ENCODE results near the gene CD7.

The CD7 gene

DNA sequence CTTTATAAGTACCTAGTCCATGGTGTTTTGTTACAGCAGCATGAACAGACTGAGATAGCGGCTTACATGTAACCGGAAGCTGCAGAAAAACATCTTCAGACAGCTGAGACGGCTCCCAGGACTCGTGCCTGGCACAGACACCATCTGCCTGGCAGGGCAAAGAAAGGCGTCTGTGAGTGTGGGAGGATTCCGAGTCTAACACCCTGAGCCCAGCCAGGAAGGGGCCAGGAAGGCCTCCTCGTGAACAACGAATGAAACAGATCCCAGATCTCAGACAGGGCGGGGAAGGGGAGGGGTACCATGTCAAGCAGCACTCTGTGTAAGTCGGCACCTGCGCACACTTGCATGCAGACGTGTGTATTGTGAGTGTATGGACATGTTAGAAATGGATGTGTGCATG lies 39.6 kb downstream of the CD7 start:
- no peak for DNase-seq

DNA sequence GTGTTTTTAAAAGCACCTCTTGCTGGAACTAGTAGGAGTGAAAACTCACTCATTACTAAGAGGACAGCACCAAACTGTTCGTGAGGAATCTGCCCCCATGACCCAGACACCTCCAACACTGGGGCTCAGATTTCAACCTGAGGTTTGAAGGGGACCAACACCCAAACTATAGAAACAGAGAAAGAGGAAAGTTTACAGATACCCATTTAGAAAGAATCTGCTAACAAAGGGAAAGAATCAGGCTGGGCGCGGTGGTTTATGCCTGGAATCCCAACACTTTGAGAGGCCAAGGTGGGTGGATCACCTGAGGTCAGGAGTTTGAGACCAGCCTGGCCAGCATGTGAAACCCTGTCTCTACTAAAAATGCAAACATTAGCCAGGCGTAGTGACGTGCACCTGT lies 40.5 kb downstream of the CD7 start:
- DNase-seq = no peak

DNA sequence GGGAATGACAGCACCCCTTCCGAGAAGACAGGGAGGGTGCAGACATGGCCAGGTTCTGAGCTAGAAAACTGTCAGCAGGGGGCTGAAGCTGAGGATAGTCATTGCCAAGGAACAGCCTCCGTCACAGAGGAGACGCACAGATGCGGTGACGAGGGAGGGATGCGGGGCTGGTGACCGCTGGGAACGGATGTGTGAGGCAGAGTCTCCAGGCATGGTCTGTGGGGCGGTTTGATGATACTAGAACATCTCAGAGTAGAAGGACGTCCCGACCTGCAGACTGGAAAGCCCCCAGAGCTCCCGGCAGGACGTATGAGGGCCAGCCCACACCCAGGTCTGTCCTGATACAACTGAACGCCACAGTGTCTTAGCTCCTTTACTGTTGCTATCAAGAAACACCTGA lies 42.1 kb downstream of the CD7 start:
- DNase-seq = no peak

DNA sequence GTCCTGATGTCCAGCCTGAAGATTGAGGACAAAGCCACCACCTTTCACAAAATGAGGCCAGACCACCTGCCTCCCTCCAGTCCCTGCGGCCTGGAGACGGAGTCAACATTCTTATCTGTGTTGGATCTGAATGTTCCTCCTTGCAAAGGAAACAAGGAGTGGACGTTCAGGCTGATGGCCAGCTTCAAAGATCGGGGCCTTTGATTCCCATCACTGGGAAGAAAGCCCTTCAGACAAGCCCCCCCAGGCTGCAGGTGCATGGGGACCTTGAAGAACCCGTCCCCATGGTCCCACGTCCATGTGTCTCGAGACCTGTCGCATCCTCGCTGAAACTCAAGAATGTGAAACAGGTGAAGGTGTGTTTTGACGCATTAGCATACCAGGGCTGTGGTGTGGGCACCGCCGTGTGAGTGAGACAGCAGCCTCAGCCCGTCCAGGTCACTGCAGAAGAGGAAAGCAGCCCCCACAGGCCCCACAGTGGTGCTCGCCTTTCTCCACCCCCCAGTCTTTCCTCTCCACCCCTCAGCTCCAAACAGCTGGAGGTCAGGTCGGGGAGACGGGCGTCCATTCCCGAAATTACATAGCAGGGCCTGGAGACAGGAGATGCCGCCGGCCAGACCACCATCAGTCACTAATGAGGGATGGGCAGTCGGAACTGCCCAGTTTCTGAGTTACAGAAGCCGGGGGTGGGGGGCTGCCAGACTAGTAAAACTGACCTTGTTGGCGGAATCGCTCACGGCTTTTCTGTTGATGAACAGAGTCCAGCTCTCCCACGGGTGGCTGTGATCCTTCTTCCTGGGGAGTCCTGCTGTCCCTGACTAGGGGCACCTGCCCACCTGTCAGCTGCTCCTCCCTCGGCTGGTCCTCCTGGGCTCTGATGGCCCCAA lies 43.0 kb downstream of the CD7 start:
- DNase-seq = no peak

DNA sequence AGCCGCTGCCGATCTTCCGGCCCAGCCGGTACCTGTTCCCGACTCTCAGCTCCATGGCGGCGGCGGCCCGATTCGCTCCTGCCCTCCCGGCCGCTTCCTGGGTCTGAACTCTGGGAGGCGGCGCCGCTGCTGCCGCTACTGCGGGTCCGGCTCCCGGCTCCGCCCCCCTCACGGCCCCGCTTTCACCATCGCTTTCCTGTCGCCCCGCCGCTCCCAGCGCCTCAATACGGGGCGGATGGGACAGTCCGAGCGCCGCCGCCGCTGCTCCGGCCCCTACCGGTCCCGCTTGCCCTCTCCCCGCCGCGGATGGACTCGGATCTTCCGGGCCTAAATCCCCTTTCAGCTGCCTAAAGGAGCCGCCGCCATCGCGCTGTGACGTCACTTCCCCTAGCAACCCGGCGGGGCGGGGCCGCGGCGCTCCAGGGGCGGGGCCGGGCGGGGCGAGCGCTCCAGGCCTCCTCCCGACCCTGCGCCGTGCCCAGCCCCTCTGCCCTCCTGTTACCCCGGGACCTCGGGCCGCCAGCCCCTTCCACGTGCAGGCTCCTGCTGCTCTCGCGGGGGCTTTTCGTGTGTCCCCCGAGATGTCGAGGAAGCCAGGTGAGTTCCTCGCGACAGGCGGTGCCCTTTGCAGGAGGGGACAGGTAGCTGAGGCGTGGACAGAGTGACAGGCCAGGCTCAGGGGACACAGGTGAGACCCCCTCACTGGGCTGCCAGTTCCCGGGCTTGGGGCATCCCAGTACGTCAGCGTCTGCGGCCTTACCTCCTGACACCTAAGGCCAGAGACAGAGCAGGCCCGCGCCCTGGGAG lies 43.9 kb downstream of the CD7 start, which contains the start of gene CSNK1D:
CSNK1D (minus strand) TSS at position 374 of the 807 bp plus-strand sequence; CDS start at position 55, 319 bp downstream.
- DNase-seq = peak; percentile 87

DNA sequence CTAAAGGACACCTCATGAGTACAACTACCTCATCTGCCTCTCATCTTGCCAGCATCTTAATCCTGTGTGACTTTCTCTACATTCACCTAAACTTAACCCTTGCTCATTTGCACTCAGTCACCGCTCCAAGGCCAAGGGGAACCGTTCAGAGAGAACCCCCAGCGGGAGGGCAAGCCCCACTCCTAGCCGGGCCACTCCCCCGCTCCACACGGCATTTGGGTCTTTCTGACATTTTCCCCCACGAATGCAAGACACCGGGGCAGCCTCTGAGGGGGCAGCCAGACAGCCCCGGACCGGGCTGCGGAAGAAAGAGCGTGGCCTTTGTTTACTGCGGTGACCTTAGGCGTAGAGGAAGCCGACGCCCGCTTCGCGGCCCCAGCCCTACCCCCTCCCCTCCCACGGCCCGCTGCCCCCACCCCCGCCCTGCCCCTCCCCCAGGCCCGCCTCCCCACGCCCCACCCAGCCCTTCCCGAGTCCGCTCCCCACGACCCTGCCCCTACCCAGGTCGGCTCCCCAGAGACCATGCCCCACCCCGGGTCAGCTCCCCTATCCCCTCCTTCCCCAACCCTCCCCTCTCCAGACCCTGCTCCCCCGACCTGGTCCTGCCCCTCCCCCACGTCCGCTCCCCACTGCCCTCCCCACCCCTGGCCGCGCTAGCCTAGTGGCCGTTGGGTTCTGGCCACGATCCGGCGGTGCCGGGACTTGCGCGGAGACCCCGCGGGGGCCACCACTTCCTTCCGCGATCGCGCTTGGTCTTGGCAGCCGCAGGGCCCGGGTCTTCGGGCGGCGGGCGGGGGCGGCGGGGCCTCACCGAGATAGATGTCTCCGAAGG lies 44.7 kb downstream of the CD7 start:
- no peak for DNase-seq

DNA sequence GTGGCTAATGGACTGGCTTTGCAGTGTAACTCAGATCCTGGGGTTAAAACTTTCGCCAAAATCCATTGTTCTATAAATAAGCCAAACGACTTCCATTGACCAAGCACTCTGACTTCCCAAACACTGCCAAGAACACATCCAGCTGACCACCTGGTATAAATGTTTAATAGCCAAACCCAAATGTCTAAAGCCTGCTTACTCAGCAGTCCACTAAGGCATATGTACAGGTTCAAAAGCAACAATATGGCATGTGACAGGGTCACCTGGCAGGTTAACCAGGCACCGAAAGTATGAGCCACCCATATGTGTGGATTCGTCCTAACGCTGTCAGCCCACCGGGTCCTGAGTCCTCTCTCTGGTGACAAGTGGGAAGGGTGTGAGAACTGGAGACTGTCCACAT lies 46.0 kb downstream of the CD7 start:
- no peak for DNase-seq

DNA sequence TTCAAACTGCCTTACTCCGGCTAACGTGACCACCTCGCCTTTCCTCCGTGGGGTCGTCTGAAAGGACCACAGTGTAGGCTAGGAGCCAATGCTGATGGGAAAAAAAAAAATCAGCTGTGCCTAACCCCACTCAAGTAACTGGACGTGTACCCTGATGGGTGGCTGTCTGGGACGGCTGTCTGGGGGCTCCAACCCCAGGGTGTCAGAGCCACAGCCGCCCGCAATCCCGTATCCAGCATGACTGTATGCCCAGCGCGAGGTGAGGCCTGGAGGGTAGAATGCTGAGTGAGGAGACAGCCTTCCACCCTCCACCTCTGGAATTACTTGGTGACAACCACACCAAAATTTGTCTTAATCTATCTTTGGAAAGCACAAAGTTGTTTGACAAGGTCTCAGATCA lies 46.8 kb downstream of the CD7 start:
- no peak for DNase-seq

DNA sequence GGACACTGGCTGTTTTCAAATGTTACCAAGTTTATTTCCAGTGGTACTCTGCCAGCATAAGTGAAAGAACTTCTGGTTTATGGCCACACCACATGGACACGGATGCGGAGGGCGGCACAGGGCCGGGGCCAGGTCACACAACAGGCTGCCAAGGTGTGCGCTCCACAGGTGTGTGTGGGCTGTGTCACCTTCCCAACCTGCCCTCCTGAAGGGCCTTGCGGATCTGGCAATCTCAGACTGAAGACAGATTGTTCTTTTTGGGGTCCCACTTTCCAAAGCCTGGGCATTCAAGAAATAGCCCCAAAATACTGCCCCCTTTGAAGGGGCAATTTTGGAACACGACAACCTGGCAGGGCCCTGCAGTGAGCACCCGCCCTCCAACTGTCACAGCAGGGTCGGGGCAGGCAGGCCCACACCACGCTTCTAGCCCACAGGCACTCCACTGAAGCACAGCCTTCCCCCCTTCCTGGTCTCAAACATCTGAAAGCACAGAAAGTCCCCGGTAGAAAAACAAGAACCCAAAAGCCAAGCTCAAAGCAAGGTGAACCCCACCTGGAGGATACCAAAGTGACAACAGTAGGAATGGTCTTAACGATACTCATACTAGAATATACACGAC lies 47.4 kb downstream of the CD7 start:
- no peak for DNase-seq

DNA sequence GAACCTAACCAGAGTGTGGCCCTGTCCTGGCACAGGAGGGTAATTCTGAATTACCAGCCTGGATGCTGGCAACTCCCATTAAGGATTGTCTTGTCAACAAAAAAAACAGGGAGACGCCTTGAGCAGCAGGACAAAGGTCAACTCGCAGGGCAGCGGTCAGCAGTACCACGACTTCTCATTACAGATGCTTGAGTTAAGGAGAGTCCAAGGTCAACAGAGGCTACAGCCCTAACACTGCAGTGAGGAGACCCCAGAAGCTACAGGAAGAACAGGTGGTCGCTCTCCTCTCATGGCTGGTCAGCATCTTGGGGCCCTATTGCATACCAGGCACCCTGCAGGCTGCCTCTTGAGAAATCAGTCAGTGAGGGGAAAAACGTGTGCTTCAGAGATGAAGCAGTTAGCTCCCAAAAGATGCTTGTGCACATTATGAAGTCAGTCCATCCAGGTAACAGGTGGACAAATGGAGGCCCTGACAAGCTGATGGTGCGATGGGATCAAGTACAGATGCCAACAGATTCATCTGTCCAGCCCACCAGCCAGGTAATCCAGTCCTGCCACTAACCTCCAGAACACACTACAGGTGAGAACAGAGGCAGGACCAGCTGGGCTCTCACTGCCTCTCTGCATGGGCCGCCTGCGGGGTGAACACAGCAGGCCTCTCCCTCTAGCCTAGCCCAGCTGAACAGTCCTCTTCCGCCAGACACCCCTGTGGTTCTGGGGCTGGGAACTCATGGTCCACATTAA lies 48.1 kb downstream of the CD7 start:
- no peak for DNase-seq

DNA sequence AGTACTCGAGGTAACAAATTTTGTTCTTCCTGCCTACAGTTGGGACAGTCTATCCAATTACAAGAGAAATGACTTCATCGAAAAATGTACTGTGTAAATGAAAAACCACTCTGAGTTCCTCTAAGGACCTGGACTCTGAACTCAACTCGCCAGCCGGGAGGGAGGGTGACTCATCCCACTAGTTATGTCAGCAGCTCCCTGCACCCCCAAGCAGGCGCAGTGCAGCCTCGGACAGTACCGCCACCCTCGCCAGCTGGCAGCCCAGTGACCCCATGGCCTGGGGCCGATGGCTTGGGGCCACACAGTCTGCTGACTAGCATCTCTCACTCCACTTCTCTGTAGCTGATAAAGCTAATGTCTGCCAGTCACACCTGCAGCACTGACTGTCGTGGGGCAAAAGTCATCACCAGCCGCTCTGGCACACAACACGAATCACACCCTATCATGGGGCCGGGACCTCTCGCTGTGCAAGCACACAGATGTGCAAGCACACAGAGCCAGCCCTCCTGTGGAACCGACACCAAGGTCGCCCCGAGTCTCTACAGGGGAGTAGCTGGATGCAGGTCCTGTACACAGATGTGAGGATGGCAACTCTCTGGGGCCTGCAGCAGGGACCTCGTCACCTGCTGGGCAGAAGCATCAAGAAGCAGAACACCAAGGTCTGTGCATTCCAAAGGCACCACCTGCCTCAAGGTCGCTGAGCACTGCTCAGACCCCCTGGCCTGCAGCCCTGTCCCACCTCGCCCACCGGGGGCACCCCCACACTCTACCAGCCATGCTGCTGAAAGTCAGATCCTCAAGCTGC lies 49.6 kb downstream of the CD7 start:
- DNase-seq = peak; percentile 90

DNA sequence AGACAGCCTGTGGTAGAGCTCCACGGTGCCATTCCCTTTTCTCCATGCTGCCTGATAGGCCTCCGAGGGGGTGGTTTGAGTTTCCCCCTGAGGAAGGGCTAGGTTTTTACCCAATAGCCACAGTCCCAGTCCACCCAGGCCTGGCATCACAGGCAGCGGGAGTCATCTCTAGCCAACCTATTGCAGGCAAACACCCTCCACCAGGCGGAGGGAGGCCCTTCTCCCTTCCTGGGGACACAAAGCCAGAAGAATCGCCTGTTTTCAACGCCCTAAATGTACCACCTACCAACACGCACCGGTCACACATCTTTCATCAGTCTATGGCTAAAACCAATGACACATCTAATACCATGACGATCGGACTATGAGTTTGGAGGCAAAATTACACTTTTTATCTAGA lies 51.3 kb downstream of the CD7 start:
- no peak for DNase-seq

All from fibroblast of skin of scalp (primary cell).